OCI-LY7 (cell line): ENCODE results near the gene ARL4D.

Experiments
- EZH2phosphoT487 ChIP-seq: fragments of 200-600 bp; sonication (generic); IDR thresholded peaks from 2 replicates; pipeline ENCODE4 v1.6.1; 2018; ENCODE audit warnings: low read depth, borderline replicate concordance, mild to moderate bottlenecking, mixed run types, antibody characterized with exemption, low read length, moderate library complexity, mixed read lengths
- TF ChIP-seq, protein P1 (sequence below): fragments of 200-600 bp; sonication (generic); conservative IDR thresholded peaks from 2 replicates; pipeline ENCODE4 v1.5.1; 2014; ENCODE audit warnings: mild to moderate bottlenecking, antibody characterized with exemption, low read length, moderate library complexity, mixed read lengths

DNA sequence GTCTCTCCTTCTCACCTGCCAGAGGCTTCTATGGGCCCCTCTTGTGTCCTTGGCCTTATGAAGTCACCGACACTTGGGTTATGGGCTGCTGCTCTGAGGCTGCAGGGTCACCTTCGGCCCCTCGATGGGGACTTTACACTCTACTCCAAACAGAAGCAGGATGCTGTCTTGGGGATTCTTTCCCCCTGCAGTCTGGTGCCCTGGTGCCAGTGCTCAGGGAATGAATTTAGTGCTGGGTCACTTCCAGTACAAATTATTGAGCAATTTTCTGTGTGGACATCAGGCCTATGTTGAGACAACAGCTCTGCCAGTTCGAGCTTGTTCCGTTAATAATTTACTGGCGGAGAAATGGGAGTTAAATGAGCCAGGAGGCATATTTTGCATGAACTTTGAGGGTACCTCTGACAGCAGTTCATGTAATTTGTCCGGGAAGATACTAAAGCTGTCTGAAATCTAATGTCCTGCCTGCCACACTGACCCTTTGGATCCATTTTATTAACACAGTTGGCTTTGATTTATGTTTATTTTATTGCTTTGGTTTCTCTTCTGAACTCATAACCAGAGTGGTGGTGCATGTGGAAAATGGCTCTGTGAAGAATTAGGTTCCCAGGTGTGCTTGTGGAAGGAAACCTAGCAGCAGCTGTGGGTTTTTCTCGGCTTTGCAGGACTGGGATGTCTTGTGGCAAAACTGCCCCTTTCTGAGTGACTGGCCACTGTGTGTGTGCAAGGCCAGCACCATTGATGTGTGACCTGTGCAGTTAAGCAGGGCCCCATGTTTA is 50.9 kb downstream of the ARL4D start:
- TF ChIP-seq, protein P1, sequence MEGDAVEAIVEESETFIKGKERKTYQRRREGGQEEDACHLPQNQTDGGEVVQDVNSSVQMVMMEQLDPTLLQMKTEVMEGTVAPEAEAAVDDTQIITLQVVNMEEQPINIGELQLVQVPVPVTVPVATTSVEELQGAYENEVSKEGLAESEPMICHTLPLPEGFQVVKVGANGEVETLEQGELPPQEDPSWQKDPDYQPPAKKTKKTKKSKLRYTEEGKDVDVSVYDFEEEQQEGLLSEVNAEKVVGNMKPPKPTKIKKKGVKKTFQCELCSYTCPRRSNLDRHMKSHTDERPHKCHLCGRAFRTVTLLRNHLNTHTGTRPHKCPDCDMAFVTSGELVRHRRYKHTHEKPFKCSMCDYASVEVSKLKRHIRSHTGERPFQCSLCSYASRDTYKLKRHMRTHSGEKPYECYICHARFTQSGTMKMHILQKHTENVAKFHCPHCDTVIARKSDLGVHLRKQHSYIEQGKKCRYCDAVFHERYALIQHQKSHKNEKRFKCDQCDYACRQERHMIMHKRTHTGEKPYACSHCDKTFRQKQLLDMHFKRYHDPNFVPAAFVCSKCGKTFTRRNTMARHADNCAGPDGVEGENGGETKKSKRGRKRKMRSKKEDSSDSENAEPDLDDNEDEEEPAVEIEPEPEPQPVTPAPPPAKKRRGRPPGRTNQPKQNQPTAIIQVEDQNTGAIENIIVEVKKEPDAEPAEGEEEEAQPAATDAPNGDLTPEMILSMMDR, result no peak
- no peak for TF ChIP-seq EZH2phosphoT487
